IMR-90 (cell line): Measurements from ENCODE around the gene TIAM1. TPM values are rescaled to one million over a fixed set of nuclear protein-coding genes. Genes with fewer than 3 reads are reported as not detected.

Experiments
- ATAC-seq: fragments of 200-7000 bp; cut with Tn5 transposase; 2 replicates; pipeline ENCODE4 v1.9.1; 2020; ENCODE audit warnings: low read depth, mild to moderate bottlenecking, moderate library complexity
- BruUV-seq: library from RNA; stranded (reverse); fragments of 400-500 nt; replicated peaks from 2 replicates; lab custom pipeline; 2021; lab: Mats Ljungman, UMichigan
- CTCF ChIA-PET: fragments of 300-600 bp; formaldehyde crosslinking; extraction: SDS; loops from one replicate; lab custom pipeline; 2021; ENCODE audit warnings: antibody characterized with exemption; lab: Yijun Ruan, JAX
- POLR2A ChIA-PET: fragments of 300-600 bp; sonication (Branson Sonifier 250); formaldehyde crosslinking; loops from one replicate; lab custom pipeline; 2022; ENCODE audit warnings: antibody characterized with exemption; ENCODE audit not compliant: unreplicated experiment; lab: Charles Lee
- DNase-seq: peaks from one replicate; pipeline ENCODE4 v3.0.0; 2013
- H2AFZ ChIP-seq: replicated peaks from 2 replicates; pipeline ENCODE3; 2013; ENCODE audit warnings: low read length, mild to moderate bottlenecking; ENCODE audit not compliant: poor library complexity
- H2AK5ac ChIP-seq: 2 replicates; pipeline ENCODE4 v1.6.1; 2013; ENCODE audit warnings: low read depth, low read length, inconsistent platforms
- H2AK9ac ChIP-seq: replicated peaks from 2 replicates; pipeline ENCODE3; 2013; ENCODE audit warnings: mild to moderate bottlenecking, low read depth, low read length, moderate library complexity; ENCODE audit not compliant: poor library complexity
- H2BK120ac ChIP-seq: 2 replicates; pipeline ENCODE4 v1.6.1; 2013; ENCODE audit warnings: low read depth, low read length, inconsistent platforms
- H2BK15ac ChIP-seq: 3 replicates; pipeline ENCODE4 v1.6.1; 2013; ENCODE audit warnings: low read depth, low read length, inconsistent platforms
- H2BK20ac ChIP-seq: 2 replicates; pipeline ENCODE4 v1.6.1; 2013; ENCODE audit warnings: low read depth, mild to moderate bottlenecking, inconsistent platforms, low read length, moderate library complexity
- H2BK5ac ChIP-seq: 2 replicates; pipeline ENCODE4 v1.6.1; 2013; ENCODE audit warnings: mild to moderate bottlenecking, low read depth, low read length, inconsistent platforms; ENCODE audit not compliant: poor library complexity, severe bottlenecking
- H3K14ac ChIP-seq: replicated peaks from 2 replicates; pipeline ENCODE4 v1.6.1; 2013; ENCODE audit warnings: low read depth, low read length, inconsistent platforms
- H3K18ac ChIP-seq: 2 replicates; pipeline ENCODE4 v1.6.1; 2013; ENCODE audit warnings: low read depth, low read length, control low read depth
- H3K23ac ChIP-seq: 2 replicates; pipeline ENCODE4 v1.6.1; 2013; ENCODE audit warnings: low read depth, low read length, inconsistent platforms
- H3K27ac ChIP-seq: 2 replicates; pipeline ENCODE4 v1.5.1; 2013; ENCODE audit warnings: mild to moderate bottlenecking, control low read depth, low read length; ENCODE audit not compliant: insufficient read depth
- H3K27me3 ChIP-seq: 2 replicates; pipeline ENCODE4 v1.6.1; 2013; ENCODE audit warnings: low read length; ENCODE audit not compliant: control insufficient read depth, insufficient read depth
- H3K36me3 ChIP-seq: 2 replicates; pipeline ENCODE4 v1.6.1; 2013; ENCODE audit warnings: low read length, mixed read lengths; ENCODE audit not compliant: control insufficient read depth, insufficient read depth
- H3K4ac ChIP-seq: 2 replicates; pipeline ENCODE4 v1.6.1; 2013; ENCODE audit warnings: low read depth, low read length, inconsistent platforms
- H3K4me1 ChIP-seq: 2 replicates; pipeline ENCODE4 v1.6.1; 2013; ENCODE audit warnings: low read length, mixed read lengths; ENCODE audit not compliant: control insufficient read depth, insufficient read depth
- H3K4me2 ChIP-seq: 2 replicates; pipeline ENCODE4 v1.6.1; 2013; ENCODE audit warnings: low read depth, mild to moderate bottlenecking, control low read depth, low read length, moderate library complexity
- H3K4me3 ChIP-seq: 2 replicates; pipeline ENCODE4 v1.5.1; 2013; ENCODE audit warnings: low read depth, mild to moderate bottlenecking, control low read depth, low read length, moderate library complexity; ENCODE audit not compliant: insufficient read depth
- H3K56ac ChIP-seq: 2 replicates; pipeline ENCODE4 v1.6.1; 2013; ENCODE audit warnings: low read length, inconsistent platforms; ENCODE audit not compliant: insufficient read depth; ENCODE audit errors: extremely low read depth
- H3K79me1 ChIP-seq, 2 experiments: 2 replicates each; pipeline ENCODE4 v1.6.1; 2013; ENCODE audit warnings: low read length in 2 of 2, inconsistent platforms in 1 of 2, low read depth in 1 of 2
- H3K9ac ChIP-seq: 2 replicates; pipeline ENCODE4 v1.6.1; 2013; ENCODE audit warnings: low read depth, low read length, control low read depth
- H3K9me1 ChIP-seq: 2 replicates; pipeline ENCODE4 v1.6.1; 2013; ENCODE audit warnings: low read length, inconsistent platforms; ENCODE audit not compliant: insufficient read depth
- H3K9me3 ChIP-seq: 2 replicates; pipeline ENCODE4 v1.6.1; 2013; ENCODE audit warnings: low read length; ENCODE audit not compliant: control insufficient read depth, insufficient read depth
- H4K20me1 ChIP-seq: 2 replicates; pipeline ENCODE4 v1.6.1; 2013; ENCODE audit warnings: low read length, inconsistent platforms; ENCODE audit not compliant: insufficient read depth
- H4K5ac ChIP-seq: 2 replicates; pipeline ENCODE4 v1.6.1; 2013; ENCODE audit warnings: mild to moderate bottlenecking, low read depth, low read length, control low read depth
- H4K8ac ChIP-seq, 2 experiments: 2 replicates each; pipeline ENCODE4 v1.6.1; 2013; ENCODE audit warnings: low read depth in 2 of 2, low read length in 2 of 2, control low read depth in 1 of 2, inconsistent platforms in 1 of 2
- H4K91ac ChIP-seq: 2 replicates; pipeline ENCODE4 v1.6.1; 2013; ENCODE audit warnings: low read depth, low read length, inconsistent platforms; ENCODE audit not compliant: insufficient read depth
- FOS ChIP-seq: fragments of 150-350 bp; IDR thresholded peaks from 2 replicates; pipeline ENCODE4 v1.6.1; 2016; ENCODE audit warnings: low read depth, low read length
- MAZ ChIP-seq: IDR thresholded peaks from 2 replicates; pipeline ENCODE4 v1.6.1; 2012; ENCODE audit warnings: low read depth, mild to moderate bottlenecking, low read length, improper control_type of control experiment, moderate library complexity, borderline replicate concordance
- POLR2A ChIP-seq: IDR thresholded peaks from 2 replicates; pipeline ENCODE4 v1.6.1; 2012; ENCODE audit warnings: mild to moderate bottlenecking, low read depth, low read length
- RFX5 ChIP-seq: IDR thresholded peaks from 2 replicates; pipeline ENCODE4 v1.8.0; 2012; ENCODE audit warnings: low read depth, mild to moderate bottlenecking, low read length, moderate library complexity
- USF2 ChIP-seq: fragments of 150-350 bp; IDR thresholded peaks from 2 replicates; pipeline ENCODE4 v1.6.1; 2017; ENCODE audit warnings: mild to moderate bottlenecking, antibody characterized with exemption, low read length, low read depth
- WGBS, 2 experiments: methylation state at CpG; one replicate each; pipeline versions ENCODE4 v1.1.5 to v1.1.7; 2013; ENCODE audit warnings: missing lambda C conversion rate in 2 of 2; ENCODE audit not compliant: insufficient read length in 1 of 2; ENCODE audit errors: extremely low coverage in 2 of 2; 5-methylcytosine and 5-hydroxymethylcytosine counted together
- dilution Hi-C: fragments of 300-500 bp; cut with HindIII; formaldehyde crosslinking; loops from one replicate; pipeline ENCODE4 v1.14.3; 2018; ENCODE audit warnings: low sequenced_read_pairs; ENCODE audit not compliant: unreplicated experiment
- in situ Hi-C: fragments of 300-500 bp; cut with MboI; formaldehyde crosslinking; loops from 3 replicates; pipeline ENCODE4 v1.14.3; 2019; ENCODE audit warnings: low sequenced_read_pairs, inconsistent platforms, mixed read lengths
- intact Hi-C: fragments of 100-400 bp; cut with micrococcal nuclease; formaldehyde crosslinking; loops from 2 replicates; pipeline ENCODE4 v1.10.0; 2022
- polyA plus RNA-seq, 3 experiments: library from polyadenylated mRNA; depleted of rRNA; stranded (reverse); fragments of >200 nt; gene quantifications; 2 replicates each; pipeline ENCODE4 v1.2.3, GENCODE V29; 2012; ENCODE audit warnings: low replicate concordance in 1 of 3
- total RNA-seq: library from RNA; depleted of rRNA; stranded (reverse); fragments of >200 nt; gene quantifications from 2 replicates; pipeline ENCODE4 v1.2.3, GENCODE V29; 2012

TIAM1 gene
- total and polyA plus RNA-seq, 2 of the 4 experiments (the other 2 are of a cell fraction) = 2.9 to 9.3 TPM

DNA sequence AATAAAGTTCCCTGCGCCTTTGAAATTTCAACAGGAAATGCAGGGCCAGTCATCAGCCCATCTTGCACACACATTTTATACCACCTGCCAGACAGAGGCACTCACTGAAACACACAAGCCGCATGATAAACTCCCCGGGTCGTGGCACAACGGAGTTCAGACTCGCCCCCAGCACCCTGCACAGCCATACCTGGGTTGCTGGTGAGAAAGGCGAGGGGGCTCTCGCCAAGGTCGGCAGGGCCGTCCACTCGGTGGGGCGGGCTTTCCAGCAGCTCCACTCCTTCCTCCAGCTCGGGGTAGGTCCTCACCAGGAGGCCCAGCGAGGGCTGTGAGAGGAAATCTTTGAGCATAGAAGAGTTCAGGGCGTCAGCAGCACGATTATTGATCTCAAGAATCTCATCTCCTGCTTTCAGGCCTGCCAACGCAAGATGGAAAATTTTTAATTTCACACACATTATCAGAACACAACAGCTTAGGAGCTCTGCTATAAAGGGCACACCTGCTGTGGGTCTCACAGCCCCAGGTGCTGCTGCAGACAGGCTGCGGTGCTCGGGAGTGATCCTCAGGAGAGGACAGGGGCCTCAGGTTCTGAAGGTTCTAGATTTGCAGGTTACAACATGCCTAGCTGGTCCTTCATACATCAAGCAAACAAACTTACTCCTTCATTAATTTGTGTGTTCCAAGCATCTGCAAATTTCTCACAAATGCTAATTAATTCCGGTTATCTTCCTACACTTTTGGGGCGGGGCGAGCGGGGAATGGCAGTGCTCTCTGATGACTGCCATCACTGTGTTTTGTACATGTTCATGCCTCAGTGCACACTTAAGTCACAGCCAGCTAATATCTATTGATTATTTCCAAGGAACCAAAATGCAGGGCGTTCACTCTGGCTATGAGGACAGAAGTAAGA is 161.6 kb downstream of the TIAM1 start (continued):
- TF ChIP-seq USF2 = no peak

DNA sequence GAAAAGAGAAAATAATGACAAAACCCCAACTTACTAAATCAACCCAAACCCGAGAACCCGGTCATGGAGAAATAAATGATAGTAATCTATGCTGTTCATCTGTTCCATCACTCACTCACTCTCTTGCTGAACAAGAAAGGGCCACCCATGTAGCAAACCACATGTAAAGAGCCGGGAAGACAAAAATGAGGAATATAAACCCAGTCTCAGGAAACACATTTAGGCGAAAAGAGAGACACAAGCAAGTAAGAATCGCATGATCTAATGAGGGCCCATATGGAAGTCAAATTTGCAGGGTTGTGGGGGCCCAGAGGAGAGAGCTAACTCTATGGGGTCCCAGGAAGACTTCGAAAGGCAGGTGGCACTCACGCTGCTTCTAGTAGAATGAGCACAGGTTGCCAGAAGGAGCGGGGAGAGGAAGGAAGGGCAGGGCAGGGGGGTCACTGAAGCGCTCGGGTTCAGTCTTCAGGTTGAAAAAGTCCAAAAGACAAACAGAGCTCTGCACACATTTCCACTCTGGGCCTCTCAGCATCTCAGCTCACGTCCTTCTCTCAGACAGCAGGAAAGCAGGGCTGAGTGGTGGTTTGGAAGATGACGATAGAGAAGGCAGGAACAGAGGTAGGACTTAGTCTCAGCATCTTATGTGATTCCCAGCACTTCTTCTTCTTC is 162.8 kb downstream of the TIAM1 start:
- no peaks in the 10 kb centered on the region for H3K4me1 ChIP-seq
- H3K9me3 ChIP-seq = no peaks in the 10 kb centered on the region
- H3K4me2 ChIP-seq = no peak overlapping the region
- H2AK5ac ChIP-seq = no peak overlapping the region
- POLR2A ChIA-PET = no interaction called here
- no peaks in the 10 kb centered on the region for H3K79me1 ChIP-seq
- intact Hi-C loops = loop anchor here (2.0 kb wide), 1 partner anchor 72 kb away; no protein-coding TSS in a partner anchor
- H3K4me3 ChIP-seq = no peak overlapping the region
- H2BK120ac ChIP-seq = no peak overlapping the region
- DNase-seq = no peak
- H3K9me1 ChIP-seq = no peaks in the 10 kb centered on the region
- H3K27me3 ChIP-seq = no peaks in the 10 kb centered on the region
- CTCF ChIA-PET = interaction anchor here (0.8 to 3.0 kb wide), 7 partner anchors 11 to 82 kb away, joined by 3 to 15 read pairs (median 4); no protein-coding TSS in a partner anchor
- H3K14ac ChIP-seq = no peak overlapping the region
- no peak overlapping the region for H4K5ac ChIP-seq
- H2BK15ac ChIP-seq = no peak overlapping the region
- H4K8ac ChIP-seq = no peak overlapping the region
- H3K9ac ChIP-seq = no peak overlapping the region
- no peak overlapping the region for H3K18ac ChIP-seq
- no peak overlapping the region for H2AFZ ChIP-seq
- no CpG with 5 or more reads among the region's 12 CpGs for WGBS, 2 experiments
- no peak overlapping the region for H2BK5ac ChIP-seq
- no peak overlapping the region for H3K27ac ChIP-seq
- dilution Hi-C loops = no loop called here
- no peak for ATAC-seq
- BruUV-seq = no TSS peak
- H4K20me1 ChIP-seq = no peaks in the 10 kb centered on the region
- in situ Hi-C loops = loop anchor here (5.0 kb wide), 1 partner anchor 84 kb away; no protein-coding TSS in a partner anchor
- H2AK9ac ChIP-seq = no peak overlapping the region
- H4K91ac ChIP-seq = no peak overlapping the region
- TF ChIP-seq POLR2A (no peak), RFX5 (no peak), USF2 (no peak), MAZ (no peak), FOS (no peak)
- no peaks in the 10 kb centered on the region for H3K36me3 ChIP-seq
- H2BK20ac ChIP-seq = no peak overlapping the region
- H3K4ac ChIP-seq = no peak overlapping the region
- H3K56ac ChIP-seq = no peak overlapping the region
- no peak overlapping the region for H3K23ac ChIP-seq
